ENCODE data around the gene CLDN14. TPM values are rescaled to one million over a fixed set of nuclear protein-coding genes. Genes with fewer than 3 reads are reported as not detected.

The CLDN14 gene
- total RNA-seq, 1 donor from 2014 or later: not detected

- Histone ChIP-seq H3K4me2 (ENCODE audit: low read length) (no peak overlapping the region), H3K4me1 (ENCODE audit: insufficient read depth, low read length) (no peaks in the 10 kb centered on the region), H3K27ac (ENCODE audit: low read depth, low read length) (no peak overlapping the region), H3K27me3 (ENCODE audit: insufficient read depth, low read length) (no peaks in the 10 kb centered on the region), H3K9ac (ENCODE audit: low read length) (no peak overlapping the region), H4K20me1 (ENCODE audit: insufficient read depth, low read length) (no peaks in the 10 kb centered on the region), H3K9me3 (ENCODE audit: insufficient read depth, low read depth, low read length) (no peaks in the 10 kb centered on the region), H3K36me3 (ENCODE audit: insufficient read depth, low read length) (peaks cover 10% of the 10 kb centered on the region), H3K4me3 (ENCODE audit: insufficient read depth, low read depth, low read length) (no peak overlapping the region), H3K79me2 (ENCODE audit: insufficient read depth, low read length) (no peaks in the 10 kb centered on the region), H2AFZ (ENCODE audit: low read depth, low read length) (no peak overlapping the region)
- H3K9me3 Mint-ChIP-seq (ENCODE audit: unreplicated experiment): no peaks in the 10 kb centered on the region
- H3K27ac Mint-ChIP-seq (ENCODE audit: unreplicated experiment): no peak overlapping the region
- H3K27me3 Mint-ChIP-seq (ENCODE audit: low read depth, unreplicated experiment): no peaks in the 10 kb centered on the region
- H3K4me3 Mint-ChIP-seq (ENCODE audit: unreplicated experiment): no peak overlapping the region
- FAIRE-seq: no peak
- TF ChIP-seq CTCF (IDR thresholded peaks at IDR 0.05; ENCODE audit: insufficient read depth, low read depth, low read length): no peak
- no peak for TF ChIP-seq EZH2 (IDR thresholded peaks at IDR 0.05; ENCODE audit: insufficient read depth, low read length)
- peaks cover 8% of the 10 kb centered on the region for H3K4me1 Mint-ChIP-seq (ENCODE audit: low read depth, unreplicated experiment)
- no peak for DNase-seq (ENCODE audit: low read depth)
- peaks cover 14% of the 10 kb centered on the region for H3K36me3 Mint-ChIP-seq (ENCODE audit: low read depth, unreplicated experiment)
These were observed 67.0 kb downstream of the CLDN14 start for GRCh38 chr21:36412916-36413315.

- H3K79me2 ChIP-seq (ENCODE audit: insufficient read depth, low read length): no peaks in the 10 kb centered on the region
- no peak overlapping the region for H3K9ac ChIP-seq (ENCODE audit: low read length)
- H3K4me3 ChIP-seq (ENCODE audit: insufficient read depth, low read depth, low read length): no peak overlapping the region
- no peak overlapping the region for H3K27ac ChIP-seq (ENCODE audit: low read depth, low read length)
- no peaks in the 10 kb centered on the region for H3K27me3 ChIP-seq (ENCODE audit: insufficient read depth, low read length)
- no peak overlapping the region for H3K4me3 Mint-ChIP-seq (ENCODE audit: unreplicated experiment)
- H3K36me3 Mint-ChIP-seq (ENCODE audit: low read depth, unreplicated experiment): peaks cover 17% of the 10 kb centered on the region
- no peak overlapping the region for H3K4me2 ChIP-seq (ENCODE audit: low read length)
- H3K4me1 ChIP-seq (ENCODE audit: insufficient read depth, low read length): no peaks in the 10 kb centered on the region
- DNase-seq (ENCODE audit: low read depth) (no peak), FAIRE-seq (no peak)
- H3K36me3 ChIP-seq (ENCODE audit: insufficient read depth, low read length): peaks cover 7% of the 10 kb centered on the region
- TF ChIP-seq CTCF (IDR thresholded peaks at IDR 0.05; ENCODE audit: insufficient read depth, low read depth, low read length) (no peak), EZH2 (IDR thresholded peaks at IDR 0.05; ENCODE audit: insufficient read depth, low read length) (no peak)
- H2AFZ ChIP-seq (ENCODE audit: low read depth, low read length): no peak overlapping the region
- H3K9me3 ChIP-seq (ENCODE audit: insufficient read depth, low read depth, low read length): no peaks in the 10 kb centered on the region
- peaks cover 8% of the 10 kb centered on the region for H3K4me1 Mint-ChIP-seq (ENCODE audit: low read depth, unreplicated experiment)
- H3K27ac Mint-ChIP-seq (ENCODE audit: unreplicated experiment): no peak overlapping the region
- no peaks in the 10 kb centered on the region for H4K20me1 ChIP-seq (ENCODE audit: insufficient read depth, low read length)
- no peaks in the 10 kb centered on the region for H3K9me3 Mint-ChIP-seq (ENCODE audit: unreplicated experiment)
- no peaks in the 10 kb centered on the region for H3K27me3 Mint-ChIP-seq (ENCODE audit: low read depth, unreplicated experiment)
These were observed 68.6 kb downstream of the CLDN14 start for GRCh38 chr21:36411301-36411700.

Other genes with a start within 250 kb of the CLDN14 start
- gene MORC3, start 159.9 kb downstream of the CLDN14 start, total RNA-seq: 27.5 and 29.2 TPM in 2 replicates
- 2.8 and 3.0 TPM in 2 replicates for gene CHAF1B, start 94.7 kb downstream of the CLDN14 start, total RNA-seq
- 9.2 and 12.8 TPM in 2 replicates for gene SIM2, start 219.0 kb upstream of the CLDN14 start, total RNA-seq

Measured in astrocyte (in vitro differentiated cells and primary cell).